DMS114 treated with DMSO at 0.1 percent for 48 hours (cell line): ENCODE results near the gene KCNAB2.

Experiments used
- DNase-seq: peaks from one replicate; lab custom pipeline; 2025; ENCODE audit not compliant: unreplicated experiment; lab: John Stamatoyannopoulos, UW

KCNAB2 gene

DNA sequence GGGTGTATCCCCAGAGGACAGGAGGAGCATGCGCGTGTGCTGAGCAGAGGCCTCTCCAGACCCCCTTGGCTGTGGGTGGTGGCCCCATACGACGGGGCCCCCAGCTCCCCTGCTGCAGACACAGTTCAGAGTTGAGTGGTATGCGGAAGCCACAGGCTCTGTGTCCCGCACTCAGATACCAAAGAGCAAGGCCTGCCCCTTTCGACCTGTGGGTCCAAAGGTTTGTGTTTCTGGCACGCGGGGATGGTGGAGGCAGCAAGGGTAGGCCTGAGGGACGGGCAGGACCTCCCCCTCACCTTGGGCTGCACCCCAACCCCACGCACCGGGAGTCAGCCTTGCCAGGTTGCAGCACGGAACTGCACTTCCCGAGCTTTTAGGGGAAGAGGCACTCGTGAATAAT is at the start of gene KCNAB2:
Gene KCNAB2 (plus strand): TSS at position 328 of the 400 bp plus-strand sequence. CDS start 5,649 bp downstream, outside the sequence.
- DNase-seq: no peak

- no peak for DNase-seq
Measured at GRCh38 chr1:5996641-5997270, 48.9 kb upstream of the KCNAB2 start.

DNA sequence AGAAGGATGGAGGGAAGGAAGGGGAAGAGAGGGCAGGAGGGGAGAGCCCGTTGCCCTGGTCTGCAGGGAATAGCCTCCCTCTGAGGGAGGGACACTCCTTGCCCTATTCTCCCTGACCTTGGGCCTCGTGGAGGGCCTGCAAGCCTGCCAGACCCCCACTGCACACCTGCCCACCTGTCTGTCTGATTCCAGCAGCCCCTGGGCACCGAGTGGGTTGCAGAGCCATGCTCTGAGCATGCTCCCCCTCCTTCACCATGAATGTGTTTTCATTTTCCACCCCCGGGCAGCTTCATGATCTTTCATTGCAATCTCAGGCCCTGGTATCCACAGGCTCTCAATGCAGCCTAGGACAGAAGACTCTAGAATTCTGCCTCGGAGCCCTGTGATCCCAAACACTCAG is 48.4 kb upstream of the KCNAB2 start:
- no peak for DNase-seq

DNA sequence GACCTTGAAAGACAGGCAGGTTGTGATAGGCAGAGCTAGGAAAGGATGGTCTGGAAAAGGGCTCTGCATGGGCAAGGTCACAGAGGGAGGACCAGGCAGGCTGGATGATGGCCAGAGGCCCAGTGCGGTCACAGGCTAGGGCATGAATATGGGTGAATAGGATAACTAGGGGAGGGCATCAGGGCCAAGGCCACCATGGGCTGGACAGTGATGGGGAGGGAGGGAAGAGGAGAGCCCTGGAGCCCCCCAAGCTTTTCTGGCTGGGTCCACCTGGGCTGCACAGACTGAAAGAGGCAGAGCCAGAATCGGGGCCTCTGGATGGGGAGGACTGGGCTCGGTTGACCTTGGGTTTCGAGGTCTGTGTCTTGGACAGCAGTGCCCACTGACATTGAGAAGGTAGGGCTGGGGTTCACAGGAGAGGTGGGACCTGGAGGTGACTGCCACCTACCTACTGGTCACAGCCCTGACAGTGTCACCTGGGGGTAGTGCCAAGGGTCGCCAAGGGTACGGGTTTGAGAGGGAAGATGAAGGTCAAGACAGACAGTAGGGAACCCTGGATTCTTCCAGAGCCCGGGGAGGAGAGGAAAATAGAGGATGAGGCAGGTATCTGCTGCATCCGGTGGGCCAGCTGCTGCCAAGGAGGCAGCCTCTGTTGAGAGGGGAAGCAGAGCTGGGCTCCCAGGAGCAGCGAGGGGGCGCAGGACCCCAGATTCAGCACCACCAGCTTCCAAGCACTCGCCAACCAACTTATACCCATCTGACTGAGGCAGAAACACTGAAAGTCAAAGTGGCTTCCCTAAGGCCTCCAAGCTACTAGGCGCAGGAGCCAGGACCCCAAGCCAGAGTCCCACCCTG is 47.4 kb upstream of the KCNAB2 start:
- DNase-seq: no peak

GRCh38 chr1:5998906-5999301 is 46.8 kb upstream of the KCNAB2 start:
- DNase-seq: no peak

DNA sequence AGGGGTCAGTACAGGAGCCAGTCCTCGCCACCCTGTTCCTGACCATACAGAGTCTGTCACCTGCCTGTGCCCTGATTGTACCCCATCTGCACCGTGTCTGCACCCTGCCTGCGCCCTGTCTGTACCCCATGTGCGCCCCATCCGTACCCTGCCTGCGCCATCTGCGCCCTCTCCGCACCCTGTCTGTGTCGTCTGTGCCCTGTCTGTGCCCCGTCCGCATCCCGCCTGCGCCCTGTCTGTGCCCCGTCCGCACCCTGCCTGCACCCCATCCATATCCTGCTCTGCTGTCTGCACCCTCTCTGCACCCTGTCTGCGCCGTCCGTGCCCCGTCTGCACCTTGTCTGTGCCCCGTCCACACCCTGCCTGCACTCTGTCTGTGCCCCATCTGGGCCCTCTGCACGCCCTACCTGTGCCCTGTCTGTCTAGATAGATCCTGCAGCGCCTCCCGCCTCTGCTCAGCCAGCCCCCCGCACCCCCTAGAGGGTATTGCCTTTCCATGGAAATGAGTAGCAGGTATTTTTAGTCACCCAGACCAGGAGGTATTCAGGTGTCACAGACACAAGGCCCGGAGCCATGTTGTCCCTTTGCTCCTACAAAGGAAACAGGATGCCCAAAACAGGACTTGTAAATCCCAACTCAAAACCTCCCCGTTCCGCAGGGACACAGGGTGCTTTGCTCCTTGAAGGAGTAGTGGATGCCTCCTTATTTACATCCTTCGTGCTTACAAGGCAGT is 45.8 kb upstream of the KCNAB2 start:
- no peak for DNase-seq

DNA sequence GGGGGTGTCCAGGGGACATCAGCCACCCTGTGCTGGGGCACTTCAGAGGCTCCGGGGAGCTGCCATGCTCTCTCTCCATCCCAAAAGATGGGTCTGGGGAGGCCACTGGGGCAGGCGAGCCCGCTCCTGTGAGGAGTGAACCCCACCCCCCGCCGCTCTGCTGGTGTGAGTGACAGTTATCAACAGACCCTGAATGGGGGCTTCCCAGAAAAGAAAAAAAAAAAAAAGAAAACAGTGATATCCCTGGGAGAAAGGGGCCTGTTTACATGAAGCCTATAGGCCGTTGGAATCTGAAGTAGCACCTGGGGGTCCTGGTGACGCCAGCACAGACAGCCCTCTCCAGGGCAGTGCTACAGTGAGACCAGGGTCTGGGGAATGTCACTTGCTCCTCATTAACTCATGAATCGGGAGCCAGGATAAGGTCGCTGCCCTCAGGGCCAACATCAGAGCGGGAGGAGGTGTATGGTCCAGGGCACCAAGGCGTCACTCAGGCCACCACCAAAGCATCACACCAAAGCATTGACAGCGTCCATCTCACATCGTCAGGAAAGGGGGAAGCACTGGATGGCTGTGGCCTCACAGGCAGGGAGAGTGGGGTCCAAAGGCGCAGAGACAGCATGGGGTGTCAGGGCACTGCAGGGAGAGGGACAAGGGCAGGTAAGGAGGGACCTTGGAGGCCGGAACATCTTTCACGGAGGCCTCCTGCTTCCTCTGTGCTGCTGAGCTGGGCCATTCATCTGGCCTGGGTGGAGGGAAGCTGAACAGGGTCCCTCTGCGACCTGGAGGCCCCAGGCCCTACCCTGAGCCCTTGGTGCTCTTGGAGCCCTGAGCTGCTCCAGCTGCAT is 45.0 kb upstream of the KCNAB2 start:
- no peak for DNase-seq

GRCh38 chr1:6001992-6002576 is 43.6 kb upstream of the KCNAB2 start:
- DNase-seq: no peak

GRCh38 chr1:6002714-6003501 is 42.8 kb upstream of the KCNAB2 start:
- no peak for DNase-seq

DNA sequence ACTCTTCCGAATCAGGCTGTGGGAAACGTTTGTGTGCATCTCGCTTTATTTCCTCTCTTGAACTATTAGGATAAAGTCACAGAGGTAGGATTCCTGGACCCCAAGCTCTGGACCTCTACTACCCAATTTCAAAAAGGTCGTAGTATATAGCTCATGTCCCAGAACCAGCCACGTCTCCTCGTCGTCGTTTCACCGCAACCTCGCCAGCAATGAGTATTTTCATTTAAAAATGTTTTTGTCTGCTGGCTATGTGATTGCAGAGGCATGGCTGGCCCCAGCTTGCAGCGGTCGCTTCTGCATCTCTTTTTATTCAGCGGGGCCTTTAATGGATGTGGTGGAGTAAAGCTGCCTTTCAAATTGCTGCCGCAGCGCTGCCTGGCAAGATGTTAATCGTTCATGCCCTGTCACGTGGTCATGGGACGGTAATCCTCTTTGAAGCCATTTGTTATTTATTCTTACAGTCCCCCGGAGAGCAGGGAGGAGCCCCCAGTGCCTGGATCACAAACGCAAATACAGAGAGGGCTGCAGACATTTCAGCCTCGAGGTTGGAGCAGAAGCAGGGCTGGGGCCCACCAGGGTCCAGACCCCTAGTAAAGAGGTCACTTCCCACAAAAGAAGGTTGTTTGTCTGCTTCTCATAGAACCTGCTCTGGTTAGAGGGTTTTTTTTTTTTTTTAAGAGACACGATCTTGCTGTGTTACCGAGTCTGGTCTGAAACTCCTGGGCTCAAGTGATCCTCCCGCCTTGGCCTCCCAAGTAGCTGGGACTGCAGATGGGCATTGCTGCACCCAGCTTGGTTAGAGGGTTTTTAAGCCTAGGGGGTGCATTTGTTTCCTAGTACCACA is 41.9 kb upstream of the KCNAB2 start:
- DNase-seq: no peak

GRCh38 chr1:6004412-6005123 is 41.1 kb upstream of the KCNAB2 start:
- DNase-seq: no peak

GRCh38 chr1:6005276-6005917 is 40.3 kb upstream of the KCNAB2 start:
- no peak for DNase-seq

- no peak for DNase-seq
Measured at GRCh38 chr1:6006882-6007281, 38.8 kb upstream of the KCNAB2 start.

GRCh38 chr1:6007318-6008083 is 38.2 kb upstream of the KCNAB2 start:
- no peak for DNase-seq

DNA sequence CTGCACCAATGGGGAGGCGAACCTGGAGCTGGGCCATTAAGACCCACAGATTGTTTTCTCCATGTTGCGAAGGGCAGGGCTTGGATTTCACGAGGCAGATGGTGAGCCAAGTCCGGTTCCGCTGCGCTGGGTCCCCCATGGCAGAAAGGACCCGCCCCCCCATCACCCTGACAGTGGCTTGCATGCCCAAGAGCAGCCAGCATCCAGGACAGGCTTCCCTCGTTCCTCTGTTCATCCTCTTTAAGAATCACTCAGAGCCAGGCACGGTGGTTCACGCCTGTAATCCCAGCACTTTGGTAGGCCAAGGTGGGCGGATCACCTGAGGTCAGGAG is 37.6 kb upstream of the KCNAB2 start:
- DNase-seq: no peak

- no peak for DNase-seq
Measured at GRCh38 chr1:6008696-6009095, 37.0 kb upstream of the KCNAB2 start.
